Lower lobe of right lung (tissue), 2 donors: Measurements from ENCODE around the gene NDUFAF8. TPM values are rescaled to one million over a fixed set of nuclear protein-coding genes. Genes with fewer than 3 reads are reported as not detected.
A peak's percentile ranks its signal among the peaks of the same experiment; 100 is the strongest.

Experiments
- ATAC-seq, 2 donors: fragments of 200-7000 bp; cut with Tn5 transposase; one replicate each; pipeline ENCODE4 v1.9.1; 2020 to 2022; ENCODE audit warnings: mild to moderate bottlenecking in 2 of 2, moderate library complexity in 2 of 2
- DNase-seq: peaks from one replicate; pipeline ENCODE4 v3.0.0-alpha.2; 2020
- H3K27ac ChIP-seq: fragments of 200-600 bp; one replicate; pipeline ENCODE4 v1.8.0; 2022
- H3K27me3 ChIP-seq: fragments of 200-600 bp; one replicate; pipeline ENCODE4 v1.8.0; 2022; ENCODE audit warnings: low read depth
- H3K36me3 ChIP-seq: fragments of 200-600 bp; one replicate; pipeline ENCODE4 v1.8.0; 2022; ENCODE audit warnings: mild to moderate bottlenecking
- H3K4me1 ChIP-seq: fragments of 200-600 bp; one replicate; pipeline ENCODE4 v1.8.0; 2022
- H3K4me3 ChIP-seq: fragments of 200-600 bp; one replicate; pipeline ENCODE4 v1.8.0; 2022; ENCODE audit warnings: mild to moderate bottlenecking
- H3K9me3 ChIP-seq: fragments of 200-600 bp; one replicate; pipeline ENCODE4 v1.8.0; 2022
- intact Hi-C: fragments of 100-400 bp; cut with DNase I; formaldehyde crosslinking; loops from one replicate; pipeline ENCODE4 v1.11.0; 2022
- total RNA-seq: library from RNA; stranded (reverse); fragmentation: NEBNext Ultra II Directional; extraction: Animal tissue kit (Norgen Biotek cat#: 25700); gene quantifications from one replicate; pipeline ENCODE4 v1.2.1, GENCODE V29; 2021
- TF ChIP-seq, protein P1 (sequence below): fragments of 200-600 bp; IDR thresholded peaks from one replicate; pipeline ENCODE4 v1.8.0; 2022; ENCODE audit warnings: antibody characterized with exemption, mild to moderate bottlenecking
- donor health status: DM: no; HTN: yes; CAD: no; lungs with severe emphysema.

Gene NDUFAF8
- total RNA-seq, 1 donor from 2014 or later, result 24.3 TPM

DNA sequence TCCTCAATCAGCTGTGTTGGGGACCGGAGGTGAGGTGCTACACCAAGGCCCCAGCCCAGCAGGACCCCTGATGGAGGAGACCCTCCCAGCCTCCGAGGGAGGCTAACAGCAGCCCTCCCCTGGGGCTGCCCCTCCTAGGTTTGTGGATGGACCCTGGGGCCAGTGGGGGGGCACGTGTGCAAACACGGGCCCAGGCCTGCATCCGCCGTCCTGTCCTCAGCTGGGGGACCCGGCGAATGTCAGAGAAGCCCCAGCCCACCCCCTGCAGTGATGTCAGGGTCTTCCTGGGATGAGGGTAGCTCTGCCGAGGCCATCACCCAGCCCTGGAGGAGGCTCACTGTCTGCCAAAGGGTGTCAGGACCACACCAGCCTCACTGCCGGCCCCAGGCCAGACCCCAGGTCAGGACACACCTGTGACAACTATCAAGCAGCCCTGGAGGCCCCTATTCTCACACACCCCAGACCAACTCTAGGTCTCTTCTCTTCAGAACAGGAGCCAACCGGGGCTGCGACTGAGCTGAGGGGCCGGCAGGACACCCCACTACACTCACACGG is 43.1 kb upstream of the NDUFAF8 start:
- Histone ChIP-seq H3K36me3 (peaks cover 12% of the 10 kb centered on the region), H3K27ac (no peak overlapping the region), H3K4me1 (peaks cover 20% of the 10 kb centered on the region), H3K4me3 (no peak overlapping the region), H3K9me3 (no peaks in the 10 kb centered on the region), H3K27me3 (no peaks in the 10 kb centered on the region)
- ATAC-seq, result no peak
- intact Hi-C loops, result no loop called here
- TF ChIP-seq, protein P1, sequence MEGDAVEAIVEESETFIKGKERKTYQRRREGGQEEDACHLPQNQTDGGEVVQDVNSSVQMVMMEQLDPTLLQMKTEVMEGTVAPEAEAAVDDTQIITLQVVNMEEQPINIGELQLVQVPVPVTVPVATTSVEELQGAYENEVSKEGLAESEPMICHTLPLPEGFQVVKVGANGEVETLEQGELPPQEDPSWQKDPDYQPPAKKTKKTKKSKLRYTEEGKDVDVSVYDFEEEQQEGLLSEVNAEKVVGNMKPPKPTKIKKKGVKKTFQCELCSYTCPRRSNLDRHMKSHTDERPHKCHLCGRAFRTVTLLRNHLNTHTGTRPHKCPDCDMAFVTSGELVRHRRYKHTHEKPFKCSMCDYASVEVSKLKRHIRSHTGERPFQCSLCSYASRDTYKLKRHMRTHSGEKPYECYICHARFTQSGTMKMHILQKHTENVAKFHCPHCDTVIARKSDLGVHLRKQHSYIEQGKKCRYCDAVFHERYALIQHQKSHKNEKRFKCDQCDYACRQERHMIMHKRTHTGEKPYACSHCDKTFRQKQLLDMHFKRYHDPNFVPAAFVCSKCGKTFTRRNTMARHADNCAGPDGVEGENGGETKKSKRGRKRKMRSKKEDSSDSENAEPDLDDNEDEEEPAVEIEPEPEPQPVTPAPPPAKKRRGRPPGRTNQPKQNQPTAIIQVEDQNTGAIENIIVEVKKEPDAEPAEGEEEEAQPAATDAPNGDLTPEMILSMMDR, result no peak
- DNase-seq, result no peak

DNA sequence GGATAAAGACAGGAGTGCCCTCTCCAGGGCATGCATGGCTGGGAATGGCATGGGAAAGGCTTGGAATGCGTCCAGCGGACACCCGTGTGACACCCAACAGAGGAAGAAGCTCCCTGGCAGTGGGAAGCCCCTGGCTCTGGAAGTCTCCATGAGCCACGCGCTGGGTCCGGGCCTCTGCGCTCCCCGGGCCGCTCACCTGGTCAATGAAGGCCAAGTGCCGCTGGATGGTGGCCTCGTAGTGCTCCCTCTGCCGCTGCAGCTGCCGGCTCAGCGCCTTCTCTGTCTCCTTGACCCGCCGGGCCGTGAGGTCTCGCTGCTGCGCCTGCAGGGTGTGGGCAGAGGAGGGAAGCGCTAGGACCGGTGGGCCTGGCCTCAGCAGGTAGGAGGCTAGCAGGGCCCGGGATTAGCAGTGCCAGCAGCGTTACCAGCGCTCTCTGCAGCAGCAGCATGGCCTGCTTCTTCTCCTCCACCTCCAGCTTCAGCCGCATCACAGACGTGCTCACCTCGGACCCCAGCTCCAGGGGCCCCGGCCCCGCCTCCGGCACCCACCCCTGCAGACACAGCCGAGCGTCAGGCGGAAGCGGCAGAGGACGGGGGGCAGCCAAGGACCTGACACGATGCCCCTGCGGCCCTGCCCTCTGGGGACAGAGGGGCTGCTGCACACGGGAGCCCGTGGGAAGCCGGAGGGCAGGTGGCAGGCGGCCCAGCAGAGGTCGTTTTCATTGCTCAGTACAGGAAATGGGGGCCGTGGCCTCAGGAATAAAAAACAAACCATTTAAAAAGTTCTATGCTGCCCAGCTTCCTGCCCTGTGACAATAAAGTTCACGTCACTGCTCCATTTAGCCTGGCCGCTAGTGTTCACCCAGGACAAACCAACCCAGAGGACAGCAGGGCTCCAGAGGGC is 42.4 kb upstream of the NDUFAF8 start:
- intact Hi-C loops, result no loop called here
- TF ChIP-seq, protein P1, result no peak
- Histone ChIP-seq H3K9me3 (no peaks in the 10 kb centered on the region), H3K27ac (no peak overlapping the region), H3K4me1 (peaks cover 20% of the 10 kb centered on the region), H3K27me3 (no peaks in the 10 kb centered on the region), H3K36me3 (peaks cover 12% of the 10 kb centered on the region), H3K4me3 (peak overlapping the region; percentile 20)
- DNase-seq, result no peak
- ATAC-seq, result no peak

DNA sequence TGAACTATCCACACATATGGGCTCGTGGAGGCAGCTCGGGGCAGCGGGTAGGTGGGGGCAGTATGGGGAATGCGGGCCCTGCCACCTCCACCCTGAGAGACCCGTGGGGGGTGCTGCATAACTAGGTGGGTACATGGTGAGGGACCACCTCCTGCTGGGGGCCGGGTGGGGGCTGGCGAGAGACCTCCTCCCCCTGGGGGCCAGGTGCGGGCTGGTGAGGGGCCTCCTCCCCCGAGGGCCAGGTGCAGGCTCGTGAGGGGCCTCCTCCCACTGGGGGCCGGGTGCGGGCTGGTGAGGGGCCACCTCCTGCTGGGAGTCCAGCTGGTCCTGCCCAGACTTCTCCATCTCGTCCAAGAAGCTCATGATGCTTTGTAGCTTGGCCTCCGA is 41.7 kb upstream of the NDUFAF8 start:
- intact Hi-C loops, result no loop called here
- Histone ChIP-seq H3K9me3 (no peaks in the 10 kb centered on the region), H3K36me3 (peaks cover 12% of the 10 kb centered on the region), H3K4me3 (peak overlapping the region; percentile 20), H3K4me1 (peaks cover 20% of the 10 kb centered on the region), H3K27ac (no peak overlapping the region), H3K27me3 (no peaks in the 10 kb centered on the region)
- no peak for DNase-seq
- TF ChIP-seq, protein P1, result no peak
- no peak for ATAC-seq

DNA sequence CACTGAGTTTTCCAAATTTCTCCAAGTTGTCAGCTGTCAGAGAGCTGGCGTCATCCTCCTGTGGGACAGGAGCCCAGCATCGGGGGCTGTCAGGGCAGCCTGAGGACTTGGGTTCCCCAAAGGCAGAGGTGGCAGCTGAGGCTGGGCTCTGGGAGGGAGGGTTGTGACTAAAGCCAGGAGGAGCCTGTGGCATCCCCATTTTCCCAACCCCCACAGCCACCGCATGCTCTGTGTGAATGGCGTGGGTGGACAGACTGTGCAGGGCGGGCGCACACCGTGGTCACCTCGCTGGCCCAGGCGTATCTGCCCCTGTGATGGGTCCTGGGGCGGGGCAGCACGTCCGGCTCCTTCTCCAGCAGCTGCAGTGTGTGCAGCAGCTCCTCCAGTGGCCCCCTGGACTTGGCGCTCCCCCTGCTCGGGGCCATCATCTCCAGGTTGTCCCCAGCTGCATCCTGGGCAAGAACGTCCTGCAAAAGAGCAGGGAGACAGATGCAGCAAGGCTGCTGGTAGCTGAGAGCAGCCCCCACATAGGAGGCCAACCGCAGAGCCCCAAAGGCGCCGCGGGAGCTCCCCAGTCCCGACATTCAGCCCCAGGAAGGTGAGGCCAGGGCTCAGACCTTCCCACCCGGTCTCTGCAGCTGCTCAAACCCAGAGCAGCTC is 41.2 kb upstream of the NDUFAF8 start:
- Histone ChIP-seq H3K4me3 (peak overlapping the region; percentile 20), H3K27me3 (no peaks in the 10 kb centered on the region), H3K4me1 (peaks cover 20% of the 10 kb centered on the region), H3K27ac (no peak overlapping the region), H3K36me3 (peaks cover 12% of the 10 kb centered on the region), H3K9me3 (no peaks in the 10 kb centered on the region)
- TF ChIP-seq, protein P1, result no peak
- DNase-seq (no peak), ATAC-seq (no peak)
- intact Hi-C loops, result no loop called here

DNA sequence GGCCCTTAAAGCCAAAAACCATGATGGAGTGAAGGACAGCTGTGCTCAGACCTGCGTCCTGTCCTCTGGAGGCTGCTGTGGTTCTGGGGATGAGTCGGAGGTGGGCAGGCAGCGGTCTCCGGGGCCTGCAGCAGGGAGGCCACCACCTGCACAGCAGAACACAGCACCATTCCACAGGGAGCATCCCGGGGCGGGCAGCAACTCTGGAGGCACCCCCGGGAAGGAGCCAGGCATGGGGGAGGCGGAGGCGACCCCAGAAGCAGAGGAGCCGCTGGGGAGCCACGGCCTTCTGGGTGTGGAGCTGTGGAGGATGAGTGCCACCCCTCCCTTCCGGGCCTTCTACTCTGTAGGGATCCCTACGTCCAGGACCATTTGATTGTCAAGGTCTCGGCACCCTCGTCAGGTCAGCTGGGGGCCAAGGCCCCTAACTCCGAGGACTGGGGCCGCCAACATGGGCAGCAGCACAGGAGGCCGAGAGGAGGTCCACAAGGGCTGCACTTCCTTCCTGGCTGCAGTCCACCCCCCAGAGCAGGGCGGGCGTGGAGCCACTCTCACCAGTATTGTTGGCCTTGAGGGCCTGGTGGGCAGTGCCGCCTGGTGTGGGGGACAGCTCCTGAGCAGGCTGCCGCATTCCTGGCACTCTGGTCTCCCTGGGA is 40.2 kb upstream of the NDUFAF8 start:
- Histone ChIP-seq H3K27me3 (no peaks in the 10 kb centered on the region), H3K27ac (no peak overlapping the region), H3K36me3 (peaks cover 12% of the 10 kb centered on the region), H3K4me1 (peaks cover 20% of the 10 kb centered on the region), H3K4me3 (no peak overlapping the region), H3K9me3 (no peaks in the 10 kb centered on the region)
- ATAC-seq (no peak), DNase-seq (no peak)
- intact Hi-C loops, result no loop called here
- TF ChIP-seq, protein P1, result no peak
